Fibroblast of skin of left quadriceps (primary cell): ENCODE measurements around the gene VTI1B.

Experiments used
- DNase-seq, 2 experiments: peaks; one replicate each; pipeline ENCODE4 v3.0.0-alpha.2; 2013; ENCODE audit warnings: low read depth in 2 of 2

VTI1B gene

DNA sequence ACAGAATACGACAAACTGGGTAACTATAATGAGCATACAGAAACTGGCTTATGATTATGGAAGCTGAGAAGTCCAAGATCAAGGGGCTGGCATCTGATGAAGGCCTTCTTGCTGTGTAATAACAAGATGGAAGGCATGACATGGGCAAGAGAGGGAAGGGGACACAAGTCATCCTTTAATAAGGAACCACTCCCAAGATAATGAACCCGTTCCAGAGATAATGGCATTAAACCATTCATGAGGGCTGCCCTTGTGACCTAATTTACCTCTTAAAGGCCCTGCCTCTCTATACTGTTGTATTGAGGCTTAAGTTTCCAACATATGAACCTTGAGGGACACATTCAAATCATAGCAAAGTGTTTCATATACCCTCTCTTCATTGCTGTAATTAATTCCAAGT lies 4.6 kb upstream of the VTI1B start:
- DNase-seq, result no peak

DNA sequence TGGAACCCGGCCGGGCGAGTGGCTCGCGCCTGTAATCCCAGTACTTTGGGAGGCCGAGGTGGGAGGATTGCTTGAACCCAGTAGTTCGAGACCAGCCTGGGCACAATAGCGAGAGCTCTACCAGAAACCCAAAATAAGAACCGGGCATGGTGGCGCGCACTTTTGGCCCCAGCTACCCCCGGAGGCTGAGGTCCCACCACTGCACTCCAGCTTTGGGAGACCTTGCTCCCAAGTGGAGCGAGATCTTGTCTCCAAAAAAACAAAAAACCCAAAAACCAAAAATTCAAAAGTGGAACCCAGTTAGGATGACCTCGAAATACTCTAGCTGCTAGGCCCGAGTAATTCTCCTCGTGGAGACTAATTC lies 769 bp upstream of the VTI1B start:
- DNase-seq, result no peak

GRCh38 chr14:67674139-67674479 lies 323 bp downstream of the VTI1B start:
- no peak for DNase-seq

DNA sequence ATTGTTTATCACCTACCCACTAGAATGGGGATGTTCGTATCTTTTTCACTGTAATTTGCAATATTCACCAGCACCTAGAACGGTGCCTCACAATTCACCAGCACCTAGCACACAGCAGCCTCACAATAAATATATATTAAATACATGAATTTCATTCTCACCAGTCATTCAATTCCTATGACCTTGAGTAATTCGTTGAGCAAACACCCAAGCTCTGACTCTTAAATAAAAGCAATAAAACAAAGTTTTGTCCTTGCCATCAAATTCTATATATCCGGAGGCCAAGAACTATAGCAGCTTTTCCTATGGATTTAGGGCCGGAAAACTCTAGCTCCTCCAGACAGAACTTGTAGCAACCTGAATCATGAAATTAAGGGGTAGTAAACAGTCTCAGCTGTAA lies 981 bp downstream of the VTI1B start:
- no peak for DNase-seq

- no peak for DNase-seq
These were observed 5.9 kb downstream of the VTI1B start for GRCh38 chr14:67668559-67668958.

GRCh38 chr14:67666750-67667449 lies 7.5 kb downstream of the VTI1B start:
- peak in 1 of 2 experiments; percentile 42 for DNase-seq

DNA sequence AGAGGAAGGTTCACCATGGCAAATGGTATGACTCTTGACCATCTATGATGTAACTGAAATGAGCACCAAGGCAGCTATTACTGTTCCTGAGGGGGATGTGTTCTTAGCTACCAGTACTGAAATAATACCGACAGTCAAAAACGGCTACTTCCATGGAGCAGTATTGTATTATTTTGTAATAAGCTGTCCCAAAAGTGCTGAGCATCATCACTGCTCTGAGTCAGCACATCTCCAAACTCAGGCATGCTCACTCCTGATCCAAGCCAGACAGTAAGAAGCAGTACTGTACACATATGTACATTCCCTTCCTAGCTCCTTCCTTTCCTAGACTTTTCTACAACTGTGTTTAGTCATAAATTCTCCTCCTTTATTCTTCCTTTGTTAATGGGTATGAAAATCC lies 8.6 kb downstream of the VTI1B start:
- DNase-seq, result peak in 1 of 2 experiments; percentile 13

GRCh38 chr14:67663633-67664032 lies 10.8 kb downstream of the VTI1B start:
- DNase-seq, result no peak

DNA sequence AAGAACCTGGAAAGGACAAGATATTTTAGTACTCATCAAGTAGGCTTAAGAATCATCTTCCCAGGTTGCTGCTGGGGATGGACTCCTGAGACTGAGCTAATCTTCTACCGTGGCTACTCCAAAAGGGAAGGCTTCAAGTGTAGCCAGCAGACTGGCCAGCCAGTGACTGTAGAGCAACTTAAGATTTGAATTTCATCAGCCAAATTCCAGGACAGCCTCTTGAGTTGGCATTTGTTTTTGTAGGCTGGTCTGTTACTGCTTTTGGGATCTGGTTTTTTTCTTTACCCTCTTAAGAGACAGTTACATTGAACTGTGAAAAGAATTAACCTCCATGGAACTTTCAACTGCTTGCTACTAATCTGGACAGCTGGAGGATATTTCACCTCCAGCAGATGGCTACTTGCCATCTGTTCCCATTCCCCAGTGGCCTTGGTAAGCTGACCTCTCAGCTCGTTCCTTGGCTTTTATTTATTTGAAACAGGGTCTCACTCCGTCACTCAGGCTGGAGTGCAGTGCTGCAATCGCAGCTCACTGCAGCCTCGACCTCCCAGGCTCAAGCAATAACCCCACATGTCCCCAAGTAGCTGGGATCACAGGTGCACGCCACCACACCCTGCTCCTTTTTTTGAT lies 20.7 kb downstream of the VTI1B start:
- DNase-seq, result no peak

- DNase-seq, result no peak
These were observed 22.2 kb downstream of the VTI1B start for GRCh38 chr14:67652189-67652588.

DNA sequence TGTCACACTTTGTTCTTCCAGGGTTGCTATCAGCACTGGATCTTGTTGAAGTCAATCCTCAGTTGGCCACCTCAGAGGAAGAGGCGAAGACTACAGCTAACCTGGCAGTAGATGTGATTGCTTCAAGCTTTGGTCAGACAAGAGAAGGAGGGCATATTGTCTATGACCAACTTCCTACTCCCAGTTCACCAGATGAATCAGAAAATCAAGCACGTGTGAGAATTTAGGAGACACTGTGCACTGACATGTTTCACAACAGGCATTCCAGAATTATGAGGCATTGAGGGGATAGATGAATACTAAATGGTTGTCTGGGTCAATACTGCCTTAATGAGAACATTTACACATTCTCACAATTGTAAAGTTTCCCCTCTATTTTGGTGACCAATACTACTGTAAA lies 23.7 kb downstream of the VTI1B start:
- DNase-seq, result peak; percentile 37 to 42

DNA sequence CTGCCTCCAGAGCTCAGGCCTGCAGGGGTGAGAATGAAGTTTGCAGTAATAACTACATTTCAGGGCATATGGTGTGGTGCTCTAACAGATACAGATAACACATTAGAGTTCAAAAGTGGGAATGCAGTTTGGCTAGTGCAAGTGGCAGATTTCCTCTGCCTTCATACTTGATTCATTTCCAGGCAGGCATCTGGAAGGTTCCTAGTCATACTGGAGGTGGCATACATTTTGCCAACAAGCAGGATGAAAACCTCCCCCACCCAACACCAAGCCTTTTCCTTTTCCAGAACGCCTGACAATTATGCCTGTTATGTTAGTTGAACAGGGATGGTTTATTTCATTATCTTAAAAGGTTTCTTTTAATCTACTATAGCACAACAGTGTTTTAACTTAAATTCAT lies 24.3 kb downstream of the VTI1B start:
- DNase-seq, result no peak

DNA sequence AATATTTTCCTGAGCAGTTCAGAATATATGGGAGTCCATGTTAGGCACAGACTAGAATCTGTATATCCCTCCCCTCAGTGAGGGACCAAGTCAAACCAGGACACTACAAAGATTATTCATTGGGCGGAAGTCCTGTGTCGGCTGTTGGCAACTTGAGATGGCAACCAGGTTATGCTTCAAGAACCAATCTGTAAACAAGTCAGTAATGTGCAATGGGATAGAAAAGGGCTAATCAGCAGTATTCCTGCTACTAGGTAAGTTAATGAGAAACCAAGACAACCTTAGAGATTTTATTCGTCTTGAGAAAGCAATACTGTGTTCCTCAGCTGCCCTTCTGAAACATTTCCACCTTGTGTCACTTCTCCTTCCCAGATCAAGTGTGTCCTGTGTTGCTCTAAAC lies 28.3 kb downstream of the VTI1B start:
- DNase-seq, result no peak

DNA sequence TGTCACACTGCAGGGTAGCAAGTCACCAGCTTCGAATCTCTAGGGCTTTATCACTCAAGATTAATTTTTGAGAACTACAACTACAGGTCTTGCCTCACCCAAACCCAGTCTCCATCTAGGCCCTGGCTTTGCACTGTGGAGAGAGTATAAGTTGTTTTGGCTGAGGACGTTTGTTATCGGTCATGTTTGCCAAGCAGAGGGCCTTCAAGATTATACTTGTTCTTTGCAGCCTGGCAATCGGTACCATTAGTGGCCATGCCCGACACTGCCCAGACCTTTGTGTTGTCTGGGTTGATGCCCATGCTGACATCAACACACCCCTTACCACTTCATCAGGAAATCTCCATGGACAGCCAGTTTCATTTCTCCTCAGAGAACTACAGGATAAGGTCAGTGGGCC lies 29.0 kb downstream of the VTI1B start:
- no peak for DNase-seq

- no peak for DNase-seq
These were observed 30.0 kb downstream of the VTI1B start for GRCh38 chr14:67644428-67644827.

GRCh38 chr14:67643713-67644112 lies 30.7 kb downstream of the VTI1B start:
- DNase-seq, result no peak

DNA sequence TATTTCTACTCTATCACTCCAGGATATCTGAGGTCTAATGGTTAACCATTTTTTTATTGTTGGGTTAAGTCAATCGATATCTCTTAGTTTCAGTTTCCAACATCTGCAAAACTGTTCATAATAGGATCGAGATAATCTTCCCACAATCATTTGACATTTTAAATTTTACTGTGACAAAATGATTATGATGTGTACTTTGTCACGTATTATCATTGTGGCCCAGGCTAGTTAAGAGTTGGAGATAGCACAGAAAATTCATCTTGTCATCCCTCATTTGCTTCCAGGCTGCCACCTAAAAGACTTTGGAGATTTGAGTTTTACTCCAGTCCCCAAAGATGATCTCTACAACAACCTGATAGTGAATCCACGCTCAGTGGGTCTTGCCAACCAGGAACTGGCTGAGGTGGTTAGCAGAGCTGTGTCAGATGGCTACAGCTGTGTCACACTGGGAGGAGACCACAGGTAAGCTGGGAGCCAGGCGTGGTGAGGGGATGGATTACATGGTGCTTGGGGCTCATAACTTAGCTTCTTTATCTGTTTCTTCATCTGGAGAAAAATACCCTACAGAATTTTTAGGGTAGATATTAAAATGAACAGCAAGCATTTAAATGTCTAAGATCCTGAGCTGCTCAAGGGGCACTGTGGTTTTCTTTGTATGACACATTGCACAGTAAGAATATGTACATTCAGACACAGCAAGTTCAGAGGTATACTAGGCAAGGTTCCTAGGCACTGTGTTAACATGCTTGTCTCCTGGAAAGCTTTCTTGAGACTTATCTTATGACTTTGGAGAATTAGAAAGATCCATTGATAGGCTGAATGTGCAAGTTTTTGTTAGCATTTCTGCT lies 32.3 kb downstream of the VTI1B start:
- no peak for DNase-seq

- no peak for DNase-seq
These were observed 33.0 kb downstream of the VTI1B start for GRCh38 chr14:67641480-67641879.

- DNase-seq, result no peak
These were observed 35.8 kb downstream of the VTI1B start for GRCh38 chr14:67638642-67639041.

- peak; percentile 40 to 47 for DNase-seq
These were observed 38.0 kb downstream of the VTI1B start for GRCh38 chr14:67636361-67636919.

DNA sequence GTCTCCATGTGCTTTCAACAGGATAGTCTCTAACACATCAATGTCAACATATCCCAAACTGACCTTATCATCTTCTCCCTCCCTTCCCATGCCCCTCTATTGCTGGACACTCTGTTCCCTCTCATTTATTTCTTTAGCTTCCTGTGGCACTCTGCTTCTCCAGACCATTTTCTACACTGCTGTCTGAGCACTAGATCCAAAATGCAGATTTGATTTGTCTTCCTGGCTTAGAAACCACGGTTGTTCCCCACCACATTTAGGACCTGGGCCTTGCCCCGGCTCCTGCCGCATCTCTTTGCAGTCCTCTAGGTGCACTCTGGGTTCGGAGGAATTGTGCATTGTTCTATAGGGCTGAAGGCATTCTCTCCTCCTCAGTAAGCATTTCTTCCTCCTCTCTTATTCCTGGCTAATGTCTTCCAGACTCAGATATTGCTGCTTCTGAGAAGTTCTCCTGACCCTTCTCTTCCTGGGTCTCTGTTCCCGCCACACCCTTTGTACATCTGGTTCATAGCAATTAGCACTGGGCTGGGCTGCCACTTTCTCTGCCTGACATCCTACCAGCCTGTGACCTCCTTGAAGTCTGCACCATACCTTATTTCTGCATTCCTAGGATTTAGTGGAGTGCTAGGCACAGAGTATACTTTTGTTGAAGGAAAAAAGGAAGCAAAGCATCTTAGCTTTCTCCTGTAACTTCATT lies 40.8 kb downstream of the VTI1B start:
- DNase-seq, result no peak

DNA sequence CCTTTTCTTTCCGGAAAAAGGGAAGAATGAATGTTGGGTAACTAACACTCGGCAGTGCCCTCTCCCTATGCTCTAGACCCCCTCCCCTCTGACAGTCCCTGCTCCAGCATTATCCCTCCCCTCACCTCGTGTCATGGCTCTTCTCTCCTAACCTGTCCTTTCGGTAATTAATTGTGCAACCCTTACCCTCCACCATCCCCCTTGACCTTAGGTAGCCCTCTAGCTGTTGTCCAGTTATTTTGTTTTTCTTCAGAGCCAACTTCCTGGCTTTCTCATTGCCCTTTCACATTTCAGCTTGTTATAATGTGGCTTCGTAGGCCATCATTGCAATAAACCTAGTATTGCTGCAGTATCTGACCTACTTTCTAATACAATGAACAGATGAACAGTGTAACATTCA lies 43.5 kb downstream of the VTI1B start:
- DNase-seq, result no peak
